HepG2 (cell line): ENCODE data around the gene AKAP6. TPM values are rescaled to one million over a fixed set of nuclear protein-coding genes. Genes with fewer than 3 reads are reported as not detected.

Experiments used
- ATAC-seq: fragments of 200-7000 bp; cut with Tn5 transposase; 3 replicates; pipeline ENCODE4 v1.9.1; 2020; ENCODE audit warnings: mild to moderate bottlenecking, moderate library complexity
- BruUV-seq: library from RNA; stranded (reverse); fragments of 400-500 nt; replicated peaks from 2 replicates; lab custom pipeline; 2021; lab: Mats Ljungman, UMichigan
- CTCF ChIA-PET: fragments of 300-600 bp; formaldehyde crosslinking; extraction: SDS; loops from one replicate; lab custom pipeline; 2021; ENCODE audit warnings: low total read pairs, inconsistent platforms, low intra/inter-chr PET ratio; lab: Yijun Ruan, JAX
- POLR2A ChIA-PET: fragments of 350-600 bp; sonication (Branson Sonifier 250); formaldehyde crosslinking; loops from one replicate; lab custom pipeline; 2020; ENCODE audit warnings: antibody characterized with exemption, inconsistent platforms; lab: Yijun Ruan, JAX
- DNase-seq: peaks from one replicate; pipeline ENCODE4 v3.0.0-alpha.2; 2015; ENCODE audit warnings: low spot score
- FAIRE-seq: peaks from 3 replicates; lab custom pipeline; 2011; peaks lifted over from hg19 to GRCh38; lab: Jason Lieb, UNC
- H2AFZ ChIP-seq: one replicate; pipeline ENCODE4 v1.6.1; 2011; ENCODE audit warnings: low read length, inconsistent platforms
- H3K27ac ChIP-seq: fragments of 300-600 bp; 3 replicates; pipeline ENCODE4 v1.8.0; 2011; ENCODE audit warnings: mixed run types, mild to moderate bottlenecking, mixed read lengths, low read length, inconsistent platforms; ENCODE audit not compliant: insufficient read depth; ENCODE audit errors: extremely low read length
- H3K27me3 ChIP-seq, 2 experiments: fragments of 200-600 bp in 1 of 2; 2 replicates in 1 of 2; 3 replicates in 1 of 2; pipeline versions ENCODE4 v1.6.0 to v1.8.0; 2011; ENCODE audit warnings: low read length in 2 of 2, mild to moderate bottlenecking in 2 of 2, moderate library complexity in 2 of 2, inconsistent platforms in 1 of 2; ENCODE audit not compliant: insufficient read depth in 2 of 2, control insufficient read depth in 1 of 2
- H3K36me3 ChIP-seq, 2 experiments: fragments of 200-600 bp in 1 of 2; replicated peaks in 1 of 2; 2 replicates in 1 of 2; 3 replicates in 1 of 2; pipeline versions ENCODE4 v1.5.1 to v1.8.0; 2011; ENCODE audit warnings: low read length in 2 of 2, inconsistent platforms in 1 of 2; ENCODE audit not compliant: insufficient read depth in 2 of 2, control insufficient read depth in 1 of 2
- H3K4me1 ChIP-seq: 2 replicates; pipeline ENCODE4 v1.5.1; 2012; ENCODE audit warnings: low read length, inconsistent platforms; ENCODE audit not compliant: insufficient read depth
- H3K4me2 ChIP-seq: 2 replicates; pipeline ENCODE4 v1.6.0; 2011; ENCODE audit warnings: low read depth, low read length, inconsistent platforms
- H3K4me3 ChIP-seq, 3 experiments: fragments of 200-600 bp in 1 of 3; sonication (generic), shearing (Covaris generic) in 1 of 3; replicated peaks in 1 of 3; 2 replicates each; pipeline ENCODE4 v1.5.1; 2011 to 2016; ENCODE audit warnings: low read length in 3 of 3, inconsistent platforms in 2 of 3, low read depth in 2 of 3, mild to moderate bottlenecking in 2 of 3, control low read depth in 1 of 3, mixed read lengths in 1 of 3; ENCODE audit not compliant: insufficient read depth in 1 of 3
- H3K79me2 ChIP-seq: one replicate; pipeline ENCODE4 v1.6.1; 2011; ENCODE audit warnings: low read length, inconsistent platforms; ENCODE audit not compliant: insufficient read depth
- H3K9ac ChIP-seq: 2 replicates; pipeline ENCODE4 v1.6.0; 2011; ENCODE audit warnings: mild to moderate bottlenecking, low read depth, low read length, inconsistent platforms; ENCODE audit not compliant: insufficient read depth
- H3K9me3 ChIP-seq: 2 replicates; pipeline ENCODE4 v1.5.1; 2012; ENCODE audit warnings: mild to moderate bottlenecking, low read length
- H4K20me1 ChIP-seq: 2 replicates; pipeline ENCODE4 v1.6.0; 2011; ENCODE audit warnings: inconsistent platforms, mild to moderate bottlenecking, low read length, moderate library complexity; ENCODE audit not compliant: insufficient read depth
- BRD4 ChIP-seq: sonication (generic); formaldehyde crosslinking; IDR thresholded peaks from 2 replicates; pipeline ENCODE4 v1.4.0; 2020; ENCODE audit warnings: missing genetic modification reagents
- CAMTA2 ChIP-seq: sonication (generic); formaldehyde crosslinking; IDR thresholded peaks from 2 replicates; pipeline ENCODE4 v1.4.0; 2020; ENCODE audit warnings: mild to moderate bottlenecking, missing genetic modification reagents, borderline replicate concordance
- HNRNPH1 ChIP-seq: fragments of 200-400 bp; formaldehyde crosslinking; optimal IDR thresholded peaks from 2 replicates; pipeline ENCODE3; 2017; ENCODE audit warnings: mild to moderate bottlenecking, low read depth, low read length
- IRF9 ChIP-seq: sonication (generic); formaldehyde crosslinking; IDR thresholded peaks from 2 replicates; pipeline ENCODE4 v1.8.0; 2022; ENCODE audit warnings: missing genetic modification reagents, mild to moderate bottlenecking, borderline replicate concordance
- MXD1 ChIP-seq: sonication (generic); formaldehyde crosslinking; IDR thresholded peaks from 2 replicates; pipeline ENCODE4 v1.4.0; 2020; ENCODE audit warnings: mild to moderate bottlenecking, missing genetic modification reagents
- NFYB ChIP-seq: sonication (generic); formaldehyde crosslinking; IDR thresholded peaks from 2 replicates; pipeline ENCODE4 v1.4.0; 2020; ENCODE audit warnings: missing genetic modification reagents
- RARA ChIP-seq: IDR thresholded peaks from 2 replicates; pipeline ENCODE4 v1.6.1; 2016; ENCODE audit warnings: missing genetic modification reagents, missing compliant biosample characterization
- SOX6 ChIP-seq, 2 experiments: fragments of 450-650 bp in 1 of 2; sonication (generic) in 1 of 2; formaldehyde crosslinking in 1 of 2; IDR thresholded peaks; 2 replicates each; pipeline versions ENCODE4 v1.4.0 to v1.6.1; 2017 to 2020; ENCODE audit warnings: antibody characterized with exemption in 1 of 2, mild to moderate bottlenecking in 1 of 2, missing genetic modification reagents in 1 of 2
- YEATS4 ChIP-seq: sonication (generic); formaldehyde crosslinking; IDR thresholded peaks from 2 replicates; pipeline ENCODE4 v1.4.0; 2020; ENCODE audit warnings: missing genetic modification reagents, borderline replicate concordance
- ZNF326 ChIP-seq: sonication (generic); formaldehyde crosslinking; IDR thresholded peaks from 2 replicates; pipeline ENCODE4 v1.4.0; 2020; ENCODE audit warnings: missing genetic modification reagents, borderline replicate concordance
- ZNF333 ChIP-seq: sonication (generic); formaldehyde crosslinking; IDR thresholded peaks from 2 replicates; pipeline ENCODE4 v1.4.0; 2020; ENCODE audit warnings: mild to moderate bottlenecking, missing genetic modification reagents, borderline replicate concordance
- ZNF441 ChIP-seq: sonication (generic); formaldehyde crosslinking; IDR thresholded peaks from 2 replicates; pipeline ENCODE4 v1.7.0; 2021; ENCODE audit warnings: missing genetic modification reagents, borderline replicate concordance
- ZNF543 ChIP-seq: sonication (generic); formaldehyde crosslinking; IDR thresholded peaks from 2 replicates; pipeline ENCODE4 v1.4.0; 2020; ENCODE audit warnings: mild to moderate bottlenecking, missing genetic modification reagents
- ZNF7 ChIP-seq: IDR thresholded peaks from 2 replicates; pipeline ENCODE4 v1.6.1; 2016; ENCODE audit warnings: missing biosample characterization, missing genetic modification reagents
- WGBS: methylation state at CpG from one replicate; pipeline ENCODE4 v1.1.6; 2017; ENCODE audit warnings: low lambda C conversion rate; 5-methylcytosine and 5-hydroxymethylcytosine counted together
- in situ Hi-C: cut with HindIII; loops from 2 replicates; pipeline ENCODE4 v1.10.0; 2017; ENCODE audit warnings: low pct_unique_long_range_greater_than_20kb; ENCODE audit not compliant: extremely low pct_ligation_motif_present
- intact Hi-C: fragments of 100-400 bp; cut with micrococcal nuclease; formaldehyde crosslinking; loops from one replicate; pipeline ENCODE4 v1.10.0; 2022; ENCODE audit not compliant: unreplicated experiment
- polyA plus RNA-seq, 8 experiments: library from polyadenylated mRNA; depleted of rRNA in 3 of 8; stranded (reverse) in 7 of 8; unstranded in 1 of 8; fragments of >200 nt; fragmentation: Illumina TruSeq in 4 of 8; extraction: Trizol in 4 of 8; gene quantifications; 2 replicates each; pipeline versions ENCODE4 v1.2.1 to v1.2.3, GENCODE V29; 2011 to 2016; ENCODE audit warnings: low read depth in 4 of 8, missing spikeins in 1 of 8, mixed read lengths in 1 of 8; ENCODE audit not compliant: insufficient read depth in 1 of 8
- total RNA-seq, 5 experiments: library from RNA; depleted of rRNA; stranded (reverse); fragments of >200 nt; fragmentation: Illumina TruSeq; extraction: Trizol; gene quantifications; 2 replicates each; pipeline ENCODE4 v1.2.3, GENCODE V29; 2016; ENCODE audit warnings: low read depth in 1 of 5
- TF ChIP-seq, protein P1 (sequence below): sonication (generic); formaldehyde crosslinking; IDR thresholded peaks from 2 replicates; pipeline ENCODE4 v1.4.0; 2020; ENCODE audit warnings: missing genetic modification reagents
- TF ChIP-seq, protein P2 (sequence below): IDR thresholded peaks from 2 replicates; pipeline ENCODE4 v1.6.1; 2016; ENCODE audit warnings: low read depth, borderline replicate concordance
- TF ChIP-seq, protein P3 (sequence below): sonication (generic); formaldehyde crosslinking; IDR thresholded peaks from 2 replicates; pipeline ENCODE4 v1.9.0; 2022; ENCODE audit warnings: low read depth, missing genetic modification reagents

The AKAP6 gene
- total and polyA plus RNA-seq, 2 of the 13 experiments (the other 11 are each of a cell fraction or from before 2014, with no cell fraction given): 1.4 TPM

DNA sequence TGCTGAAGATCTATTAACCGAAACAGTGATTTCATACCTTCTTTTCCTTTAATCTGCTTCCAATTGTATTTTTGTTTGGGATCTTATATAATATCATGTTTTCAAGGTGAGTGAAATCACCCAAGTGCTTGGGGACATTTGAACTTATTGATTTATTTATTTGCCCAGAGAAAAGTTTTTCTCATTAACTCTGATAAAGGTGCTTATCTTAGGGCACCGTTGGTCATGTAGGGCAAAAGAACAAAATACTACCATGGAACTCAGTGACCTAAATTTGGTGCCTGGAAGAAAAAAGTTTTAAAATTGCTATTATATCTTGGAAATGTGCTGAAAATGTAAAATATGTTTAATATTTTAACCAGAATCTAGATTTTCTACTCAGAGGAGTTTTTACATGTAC is 402.2 kb downstream of the AKAP6 start (continued):
- TF ChIP-seq IRF9 (no peak), YEATS4 (CRISPR knock-in tag) (no peak), ZNF7 (CRISPR knock-in tag) (no peak), ZNF543 (CRISPR knock-in tag) (no peak)
- TF ChIP-seq, all 625 proteins: peak for 0

- in situ Hi-C loops: no loop called here
- Histone ChIP-seq H3K79me2 (no peaks in the 10 kb centered on the region), H3K27ac (no peak overlapping the region), H3K4me2 (no peak overlapping the region), H2AFZ (no peak overlapping the region), H3K9me3 (peaks cover 29% of the 10 kb centered on the region), H4K20me1 (no peaks in the 10 kb centered on the region), H3K4me3 (no peak overlapping the region), H3K27me3 (no peaks in the 10 kb centered on the region), H3K36me3 (no peaks in the 10 kb centered on the region), H3K9ac (no peak overlapping the region), H3K4me1 (no peaks in the 10 kb centered on the region)
- CTCF ChIA-PET: no interaction called here
- WGBS: 16% methylated on average over 1 of the region's 1 CpG
- POLR2A ChIA-PET: no interaction called here
- no TSS peak for BruUV-seq
- intact Hi-C loops: no loop called here
- no peak for FAIRE-seq
- TF ChIP-seq, protein P1, sequence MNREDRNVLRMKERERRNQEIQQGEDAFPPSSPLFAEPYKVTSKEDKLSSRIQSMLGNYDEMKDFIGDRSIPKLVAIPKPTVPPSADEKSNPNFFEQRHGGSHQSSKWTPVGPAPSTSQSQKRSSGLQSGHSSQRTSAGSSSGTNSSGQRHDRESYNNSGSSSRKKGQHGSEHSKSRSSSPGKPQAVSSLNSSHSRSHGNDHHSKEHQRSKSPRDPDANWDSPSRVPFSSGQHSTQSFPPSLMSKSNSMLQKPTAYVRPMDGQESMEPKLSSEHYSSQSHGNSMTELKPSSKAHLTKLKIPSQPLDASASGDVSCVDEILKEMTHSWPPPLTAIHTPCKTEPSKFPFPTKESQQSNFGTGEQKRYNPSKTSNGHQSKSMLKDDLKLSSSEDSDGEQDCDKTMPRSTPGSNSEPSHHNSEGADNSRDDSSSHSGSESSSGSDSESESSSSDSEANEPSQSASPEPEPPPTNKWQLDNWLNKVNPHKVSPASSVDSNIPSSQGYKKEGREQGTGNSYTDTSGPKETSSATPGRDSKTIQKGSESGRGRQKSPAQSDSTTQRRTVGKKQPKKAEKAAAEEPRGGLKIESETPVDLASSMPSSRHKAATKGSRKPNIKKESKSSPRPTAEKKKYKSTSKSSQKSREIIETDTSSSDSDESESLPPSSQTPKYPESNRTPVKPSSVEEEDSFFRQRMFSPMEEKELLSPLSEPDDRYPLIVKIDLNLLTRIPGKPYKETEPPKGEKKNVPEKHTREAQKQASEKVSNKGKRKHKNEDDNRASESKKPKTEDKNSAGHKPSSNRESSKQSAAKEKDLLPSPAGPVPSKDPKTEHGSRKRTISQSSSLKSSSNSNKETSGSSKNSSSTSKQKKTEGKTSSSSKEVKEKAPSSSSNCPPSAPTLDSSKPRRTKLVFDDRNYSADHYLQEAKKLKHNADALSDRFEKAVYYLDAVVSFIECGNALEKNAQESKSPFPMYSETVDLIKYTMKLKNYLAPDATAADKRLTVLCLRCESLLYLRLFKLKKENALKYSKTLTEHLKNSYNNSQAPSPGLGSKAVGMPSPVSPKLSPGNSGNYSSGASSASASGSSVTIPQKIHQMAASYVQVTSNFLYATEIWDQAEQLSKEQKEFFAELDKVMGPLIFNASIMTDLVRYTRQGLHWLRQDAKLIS (CRISPR knock-in tag): no peak
- TF ChIP-seq NFYB (CRISPR knock-in tag): no peak
- no peak for TF ChIP-seq MXD1
- TF ChIP-seq, protein P2, sequence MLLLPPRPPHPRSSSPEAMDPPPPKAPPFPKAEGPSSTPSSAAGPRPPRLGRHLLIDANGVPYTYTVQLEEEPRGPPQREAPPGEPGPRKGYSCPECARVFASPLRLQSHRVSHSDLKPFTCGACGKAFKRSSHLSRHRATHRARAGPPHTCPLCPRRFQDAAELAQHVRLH (CRISPR knock-in tag): no peak
- no peak for TF ChIP-seq ZNF333 (CRISPR knock-in tag)
- no peak for TF ChIP-seq HNRNPH1
- TF ChIP-seq ZNF326: no peak
- no peak for TF ChIP-seq RARA
- TF ChIP-seq BRD4 (CRISPR knock-in tag): no peak
- no peak for TF ChIP-seq ZNF441
- TF ChIP-seq, protein P3, sequence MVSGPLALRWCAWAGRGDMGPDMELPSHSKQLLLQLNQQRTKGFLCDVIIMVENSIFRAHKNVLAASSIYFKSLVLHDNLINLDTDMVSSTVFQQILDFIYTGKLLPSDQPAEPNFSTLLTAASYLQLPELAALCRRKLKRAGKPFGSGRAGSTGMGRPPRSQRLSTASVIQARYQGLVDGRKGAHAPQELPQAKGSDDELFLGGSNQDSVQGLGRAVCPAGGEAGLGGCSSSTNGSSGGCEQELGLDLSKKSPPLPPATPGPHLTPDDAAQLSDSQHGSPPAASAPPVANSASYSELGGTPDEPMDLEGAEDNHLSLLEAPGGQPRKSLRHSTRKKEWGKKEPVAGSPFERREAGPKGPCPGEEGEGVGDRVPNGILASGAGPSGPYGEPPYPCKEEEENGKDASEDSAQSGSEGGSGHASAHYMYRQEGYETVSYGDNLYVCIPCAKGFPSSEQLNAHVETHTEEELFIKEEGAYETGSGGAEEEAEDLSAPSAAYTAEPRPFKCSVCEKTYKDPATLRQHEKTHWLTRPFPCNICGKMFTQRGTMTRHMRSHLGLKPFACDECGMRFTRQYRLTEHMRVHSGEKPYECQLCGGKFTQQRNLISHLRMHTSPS (CRISPR knock-in tag): no peak
- TF ChIP-seq CAMTA2 (CRISPR knock-in tag): no peak
- TF ChIP-seq SOX6 (IDR thresholded peaks at IDR 0.05): no peak
- no peak for TF ChIP-seq SOX6 (CRISPR knock-in tag; IDR thresholded peaks at IDR 0.05)
- DNase-seq: no peak
- ATAC-seq: no peak
Observed at GRCh38 chr14:32733015-32733414, 403.9 kb downstream of the AKAP6 start.
